ENCODE data around the gene PIP4K2A.

Gene PIP4K2A

DNA sequence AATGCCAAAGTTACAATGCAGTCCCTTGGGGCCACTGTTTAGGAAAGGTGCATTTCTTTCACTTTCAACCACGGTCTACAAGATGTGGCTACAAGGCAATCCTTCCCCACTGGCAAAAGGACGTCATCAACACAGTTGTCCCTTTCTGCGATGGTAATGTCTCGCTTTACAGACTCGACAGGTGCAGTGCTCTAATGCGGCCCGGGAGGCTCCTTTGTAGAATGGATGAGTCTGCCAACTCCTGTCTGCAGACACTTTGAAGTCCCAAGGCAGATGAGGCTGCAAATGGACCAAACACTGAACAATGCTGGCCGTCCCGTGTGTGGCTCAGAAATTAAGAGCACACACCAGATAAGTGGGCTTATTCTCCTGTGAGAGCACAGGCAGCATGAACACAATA lies 133.7 kb downstream of the PIP4K2A start:
- no peak overlapping the region for H3K4me3 ChIP-seq (replicated peaks; ENCODE audit: low read depth, low read length)
- no peak for DNase-seq (ENCODE audit: extremely low read depth, low read depth)
- TF ChIP-seq, protein P1, sequence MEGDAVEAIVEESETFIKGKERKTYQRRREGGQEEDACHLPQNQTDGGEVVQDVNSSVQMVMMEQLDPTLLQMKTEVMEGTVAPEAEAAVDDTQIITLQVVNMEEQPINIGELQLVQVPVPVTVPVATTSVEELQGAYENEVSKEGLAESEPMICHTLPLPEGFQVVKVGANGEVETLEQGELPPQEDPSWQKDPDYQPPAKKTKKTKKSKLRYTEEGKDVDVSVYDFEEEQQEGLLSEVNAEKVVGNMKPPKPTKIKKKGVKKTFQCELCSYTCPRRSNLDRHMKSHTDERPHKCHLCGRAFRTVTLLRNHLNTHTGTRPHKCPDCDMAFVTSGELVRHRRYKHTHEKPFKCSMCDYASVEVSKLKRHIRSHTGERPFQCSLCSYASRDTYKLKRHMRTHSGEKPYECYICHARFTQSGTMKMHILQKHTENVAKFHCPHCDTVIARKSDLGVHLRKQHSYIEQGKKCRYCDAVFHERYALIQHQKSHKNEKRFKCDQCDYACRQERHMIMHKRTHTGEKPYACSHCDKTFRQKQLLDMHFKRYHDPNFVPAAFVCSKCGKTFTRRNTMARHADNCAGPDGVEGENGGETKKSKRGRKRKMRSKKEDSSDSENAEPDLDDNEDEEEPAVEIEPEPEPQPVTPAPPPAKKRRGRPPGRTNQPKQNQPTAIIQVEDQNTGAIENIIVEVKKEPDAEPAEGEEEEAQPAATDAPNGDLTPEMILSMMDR (IDR thresholded peaks at IDR 0.05; ENCODE audit: low read depth, low read length, missing control alignments), result no peak

DNA sequence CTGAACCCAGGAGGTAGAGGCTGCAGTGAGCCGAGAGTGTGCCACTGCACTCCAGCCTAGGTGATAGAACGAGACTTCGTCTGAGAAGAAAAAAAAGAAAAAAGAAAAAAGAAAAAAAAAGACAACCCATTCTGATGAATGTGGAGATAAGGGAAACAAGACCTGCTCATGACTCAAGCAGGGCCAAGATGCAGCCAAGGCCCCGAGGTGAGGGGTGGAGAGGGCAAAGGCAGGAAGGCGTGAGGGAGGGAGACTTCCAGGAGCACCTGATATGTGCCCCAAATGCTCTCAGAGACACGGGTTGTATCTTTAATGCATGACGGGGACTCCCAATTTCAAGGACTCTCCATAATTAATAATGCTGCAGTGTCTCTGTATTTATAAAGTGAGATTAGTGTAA lies 134.6 kb downstream of the PIP4K2A start:
- no peak for DNase-seq (ENCODE audit: extremely low read depth, low read depth)
- TF ChIP-seq, protein P1 (IDR thresholded peaks at IDR 0.05; ENCODE audit: low read depth, low read length, missing control alignments), result no peak
- no peak overlapping the region for H3K4me3 ChIP-seq (replicated peaks; ENCODE audit: low read depth, low read length)

DNA sequence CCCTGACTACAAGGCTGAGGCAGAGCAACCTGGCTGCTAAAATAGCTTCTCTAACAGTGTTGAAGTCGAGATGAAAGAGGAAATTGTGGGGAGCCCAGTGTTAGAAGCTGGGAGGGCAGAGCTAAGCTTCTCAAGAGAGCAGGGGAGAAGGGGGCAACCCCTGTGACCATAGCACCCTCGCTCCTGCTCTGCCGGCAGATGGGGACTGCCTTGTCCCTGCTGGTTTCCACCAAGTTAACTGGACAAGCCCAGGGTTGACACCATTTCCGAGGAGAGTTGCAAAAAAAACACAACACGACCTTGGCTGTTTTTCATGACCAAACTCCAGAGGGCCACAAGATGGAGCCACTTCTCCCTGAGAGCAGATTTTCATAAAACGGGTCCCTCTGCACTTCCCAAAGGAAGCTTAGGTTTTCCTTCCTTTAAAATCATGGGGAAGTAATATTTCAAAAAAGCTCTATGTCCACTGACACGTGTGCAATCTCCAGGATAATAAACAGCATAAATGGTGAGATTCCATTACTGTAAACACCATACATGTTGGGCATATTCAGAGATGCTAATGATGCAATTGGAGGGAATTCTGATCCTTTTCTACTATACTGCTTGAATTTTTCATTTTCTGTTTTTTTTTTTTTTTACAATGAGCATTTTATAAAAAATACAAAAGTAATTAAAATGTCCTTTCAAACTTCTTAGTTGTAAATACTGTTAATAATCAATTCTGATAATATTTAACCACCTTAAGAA lies 140.4 kb downstream of the PIP4K2A start:
- no peak for DNase-seq (ENCODE audit: extremely low read depth, low read depth)
- no peak overlapping the region for H3K4me3 ChIP-seq (replicated peaks; ENCODE audit: low read depth, low read length)
- TF ChIP-seq, protein P1 (IDR thresholded peaks at IDR 0.05; ENCODE audit: low read depth, low read length, missing control alignments), result peak; percentile 55

DNA sequence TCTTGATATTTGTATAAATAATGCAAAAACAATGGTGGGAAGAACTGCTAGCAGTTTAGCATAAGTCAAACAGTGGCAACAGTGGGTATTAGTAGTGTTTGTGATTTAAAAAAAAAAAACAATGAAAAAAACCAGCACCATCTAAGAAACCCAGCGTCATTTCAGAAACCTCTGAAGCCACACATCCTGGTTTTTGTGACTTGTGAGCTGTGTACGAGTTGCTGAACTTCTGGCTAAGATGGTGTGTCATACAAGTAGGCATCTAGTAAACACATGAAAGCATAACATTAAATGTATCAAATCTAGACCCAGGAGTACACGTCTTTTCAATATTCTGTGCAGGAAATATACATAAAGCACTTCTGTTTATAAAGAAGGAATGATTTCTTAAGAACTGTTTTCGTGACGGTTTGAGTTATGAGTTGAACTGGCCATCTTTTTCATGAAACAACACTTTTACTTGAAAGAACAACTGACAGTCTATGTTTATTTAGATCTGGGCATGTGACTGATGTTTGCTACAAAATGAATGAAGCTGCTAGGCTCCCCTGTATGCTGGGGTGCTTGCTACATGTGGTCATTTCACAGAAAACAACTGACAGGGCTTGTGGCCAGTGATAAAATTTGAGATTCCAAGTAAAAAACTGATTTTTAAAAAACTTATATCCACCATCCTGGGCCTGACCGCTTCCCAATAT lies 143.5 kb downstream of the PIP4K2A start:
- no peak overlapping the region for H3K4me3 ChIP-seq (replicated peaks; ENCODE audit: low read depth, low read length)
- no peak for DNase-seq (ENCODE audit: extremely low read depth, low read depth)
- TF ChIP-seq, protein P1 (IDR thresholded peaks at IDR 0.05; ENCODE audit: low read depth, low read length, missing control alignments), result no peak

DNA sequence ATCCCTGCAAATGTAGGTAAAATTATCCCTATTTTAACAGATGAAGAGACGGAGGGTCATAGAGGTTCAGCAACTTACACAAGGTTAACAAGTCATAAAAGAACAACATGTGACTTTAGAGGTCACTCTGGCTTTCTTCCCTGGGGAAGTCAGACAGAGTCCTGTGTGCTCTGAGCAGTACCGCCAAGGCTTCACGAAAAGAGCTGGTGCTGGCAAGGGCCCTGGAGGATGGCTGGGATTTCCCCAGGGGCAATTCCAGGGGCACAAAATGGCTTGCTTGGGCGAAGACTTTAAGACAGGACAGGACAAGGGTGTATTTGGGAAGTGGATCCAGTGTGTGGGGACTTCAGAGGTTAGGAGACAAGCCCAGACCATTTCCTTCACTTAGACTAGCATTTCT lies 144.1 kb downstream of the PIP4K2A start:
- H3K4me3 ChIP-seq (replicated peaks; ENCODE audit: low read depth, low read length), result no peak overlapping the region
- TF ChIP-seq, protein P1 (IDR thresholded peaks at IDR 0.05; ENCODE audit: low read depth, low read length, missing control alignments), result no peak
- no peak for DNase-seq (ENCODE audit: extremely low read depth, low read depth)

DNA sequence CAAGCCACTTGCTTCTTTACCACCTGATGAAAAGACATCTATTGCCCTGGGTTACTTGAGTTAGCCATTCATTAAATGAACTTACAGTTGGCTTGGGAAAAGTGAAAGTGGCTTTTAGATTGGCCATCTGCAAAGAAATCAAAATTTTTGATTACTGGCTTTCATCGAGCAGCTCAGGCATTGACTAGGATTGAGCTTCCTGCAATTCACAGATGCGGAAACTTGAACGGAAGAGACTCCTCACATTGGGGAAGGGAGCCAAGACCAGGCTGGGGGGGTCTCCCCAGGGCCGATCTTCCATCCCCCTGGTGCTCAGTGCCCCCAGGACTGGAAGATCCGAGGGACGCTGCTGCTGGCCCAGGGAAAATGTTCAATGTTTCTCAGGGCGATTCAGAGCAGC lies 145.4 kb downstream of the PIP4K2A start:
- no peak for DNase-seq (ENCODE audit: extremely low read depth, low read depth)
- H3K4me3 ChIP-seq (replicated peaks; ENCODE audit: low read depth, low read length), result no peak overlapping the region
- TF ChIP-seq, protein P1 (IDR thresholded peaks at IDR 0.05; ENCODE audit: low read depth, low read length, missing control alignments), result no peak

Measured in HFF-Myc (cell line).